ENCODE results near the gene EVL. TPM values are rescaled to one million over a fixed set of nuclear protein-coding genes. Genes with fewer than 3 reads are reported as not detected.
"Not testable (repeated sequence)": the region's sequence is repeated elsewhere in the genome, so short reads cannot be mapped to it uniquely, and the experiment has no call there.

Gene EVL
- total RNA-seq, 1 donor from 2014 or later, result 73.0 TPM

- no peak for FAIRE-seq
- no peak for DNase-seq (ENCODE audit: low spot score in 2 of 2)
These were observed 1.8 kb upstream of the EVL start for GRCh38 chr14:100063314-100063941.

GRCh38 chr14:100064335-100065092 lies 708 bp upstream of the EVL start:
- not testable (repeated sequence) for DNase-seq (ENCODE audit: low spot score in 2 of 2); FAIRE-seq

GRCh38 chr14:100065942-100066574 lies 836 bp downstream of the EVL start:
- no peak for DNase-seq (ENCODE audit: low spot score in 2 of 2)
- FAIRE-seq, result no peak

GRCh38 chr14:100066962-100067361 lies 1.7 kb downstream of the EVL start:
- FAIRE-seq (no peak), DNase-seq (ENCODE audit: low spot score in 2 of 2) (no peak)

GRCh38 chr14:100067481-100067880 lies 2.3 kb downstream of the EVL start:
- no peak for FAIRE-seq
- DNase-seq (ENCODE audit: low spot score in 2 of 2), result no peak

- FAIRE-seq, result no peak
- DNase-seq (ENCODE audit: low spot score in 2 of 2), result no peak
These were observed 3.0 kb downstream of the EVL start for GRCh38 chr14:100067971-100068959.

- no peak for FAIRE-seq
- DNase-seq (ENCODE audit: low spot score in 2 of 2), result no peak
These were observed 4.1 kb downstream of the EVL start for GRCh38 chr14:100069161-100069800.

- no peak for DNase-seq (ENCODE audit: low spot score in 2 of 2)
- no peak for FAIRE-seq
These were observed 5.1 kb downstream of the EVL start for GRCh38 chr14:100070310-100070709.

GRCh38 chr14:100071545-100071944 lies 6.3 kb downstream of the EVL start:
- FAIRE-seq (no peak), DNase-seq (ENCODE audit: low spot score in 2 of 2) (no peak)

GRCh38 chr14:100072783-100073346 lies 7.6 kb downstream of the EVL start:
- DNase-seq (ENCODE audit: low spot score in 2 of 2), result no peak
- FAIRE-seq, result no peak

- FAIRE-seq (no peak), DNase-seq (ENCODE audit: low spot score in 2 of 2) (no peak)
These were observed 8.6 kb downstream of the EVL start for GRCh38 chr14:100073576-100074430.

- DNase-seq (ENCODE audit: low spot score in 2 of 2), result no peak
- no peak for FAIRE-seq
These were observed 9.3 kb downstream of the EVL start for GRCh38 chr14:100074431-100075100.

GRCh38 chr14:100075681-100076080 lies 10.5 kb downstream of the EVL start:
- FAIRE-seq (no peak), DNase-seq (ENCODE audit: low spot score in 2 of 2) (no peak)

- DNase-seq (ENCODE audit: low spot score in 2 of 2) (no peak), FAIRE-seq (no peak)
These were observed 10.9 kb downstream of the EVL start for GRCh38 chr14:100076133-100076532.

- FAIRE-seq, result no peak
These were observed 11.4 kb downstream of the EVL start for GRCh38 chr14:100076606-100077005.

GRCh38 chr14:100077441-100077840 lies 12.2 kb downstream of the EVL start:
- FAIRE-seq, result no peak
- no peak for DNase-seq (ENCODE audit: low spot score in 2 of 2)

More at GRCh38 chr14:100076606-100077005, 11.4 kb downstream of the EVL start:
- DNase-seq (ENCODE audit: low spot score in 2 of 2), result no peak

- FAIRE-seq (no peak), DNase-seq (ENCODE audit: low spot score in 2 of 2) (no peak)
These were observed 13.1 kb downstream of the EVL start for GRCh38 chr14:100078216-100078803.

Measured in frontal cortex (tissue), 4 donors.